Activated T-cell treated with anti-CD3 and anti-CD28 coated beads, Interleukin-2, amount 50 U/mL, for 24 hours (primary cell): ENCODE results near the gene STK38L.

Source experiments
- DNase-seq: peaks from one replicate; pipeline ENCODE4 v3.0.0-alpha.2; 2020
- H3K27ac Mint-ChIP-seq: 2 replicates; pipeline ENCODE4 v1.8.0; 2020; ENCODE audit warnings: mild to moderate bottlenecking, mixed read lengths
- H3K27me3 Mint-ChIP-seq: 2 replicates; pipeline ENCODE4 v1.8.0; 2020; ENCODE audit warnings: mixed read lengths
- H3K36me3 Mint-ChIP-seq: 2 replicates; pipeline ENCODE4 v1.8.0; 2020; ENCODE audit warnings: low read depth, mixed read lengths
- H3K4me1 Mint-ChIP-seq: 2 replicates; pipeline ENCODE4 v1.8.0; 2020; ENCODE audit warnings: low read depth, mixed read lengths
- H3K4me3 Mint-ChIP-seq: 2 replicates; pipeline ENCODE4 v1.8.0; 2020; ENCODE audit warnings: mild to moderate bottlenecking, moderate library complexity, mixed read lengths
- H3K9me3 Mint-ChIP-seq: 2 replicates; pipeline ENCODE4 v1.8.0; 2020; ENCODE audit warnings: mixed read lengths

Gene STK38L

GRCh38 chr12:27303139-27304111 lies 59.3 kb downstream of the STK38L start:
- DNase-seq: no peak
- H3K36me3 Mint-ChIP-seq: peaks cover 37% of the 10 kb centered on the region
- peaks cover 3% of the 10 kb centered on the region for H3K4me1 Mint-ChIP-seq
- H3K27ac Mint-ChIP-seq: no peak overlapping the region
- no peaks in the 10 kb centered on the region for H3K27me3 Mint-ChIP-seq
- no peaks in the 10 kb centered on the region for H3K9me3 Mint-ChIP-seq
- no peak overlapping the region for H3K4me3 Mint-ChIP-seq

GRCh38 chr12:27304856-27305255 lies 60.8 kb downstream of the STK38L start:
- Mint-ChIP-seq H3K27ac (no peak overlapping the region), H3K4me1 (peaks cover 3% of the 10 kb centered on the region), H3K4me3 (no peak overlapping the region), H3K27me3 (no peaks in the 10 kb centered on the region), H3K9me3 (no peaks in the 10 kb centered on the region), H3K36me3 (peaks cover 36% of the 10 kb centered on the region)
- no peak for DNase-seq

- H3K27me3 Mint-ChIP-seq: no peaks in the 10 kb centered on the region
- H3K27ac Mint-ChIP-seq: no peak overlapping the region
- H3K36me3 Mint-ChIP-seq: peaks cover 33% of the 10 kb centered on the region
- H3K9me3 Mint-ChIP-seq: no peaks in the 10 kb centered on the region
- DNase-seq: no peak
- no peak overlapping the region for H3K4me3 Mint-ChIP-seq
- peaks cover 3% of the 10 kb centered on the region for H3K4me1 Mint-ChIP-seq
These were observed 61.8 kb downstream of the STK38L start for GRCh38 chr12:27305673-27306456.

GRCh38 chr12:27309293-27309994 lies 65.4 kb downstream of the STK38L start:
- Mint-ChIP-seq H3K9me3 (no peaks in the 10 kb centered on the region), H3K27ac (no peak overlapping the region), H3K27me3 (no peaks in the 10 kb centered on the region), H3K36me3 (peaks cover 49% of the 10 kb centered on the region), H3K4me3 (no peak overlapping the region), H3K4me1 (peaks cover 3% of the 10 kb centered on the region)
- no peak for DNase-seq

- no peak for DNase-seq
- Mint-ChIP-seq H3K9me3 (no peaks in the 10 kb centered on the region), H3K27ac (no peak overlapping the region), H3K36me3 (peaks cover 54% of the 10 kb centered on the region), H3K27me3 (no peaks in the 10 kb centered on the region), H3K4me1 (peaks cover 3% of the 10 kb centered on the region), H3K4me3 (no peak overlapping the region)
These were observed 65.9 kb downstream of the STK38L start for GRCh38 chr12:27309995-27310315.

- no peak for DNase-seq
- Mint-ChIP-seq H3K27me3 (no peaks in the 10 kb centered on the region), H3K4me1 (no peaks in the 10 kb centered on the region), H3K27ac (no peak overlapping the region), H3K9me3 (no peaks in the 10 kb centered on the region), H3K4me3 (no peak overlapping the region), H3K36me3 (peaks cover 80% of the 10 kb centered on the region)
These were observed 72.9 kb downstream of the STK38L start for GRCh38 chr12:27316947-27317346.

- no peaks in the 10 kb centered on the region for H3K9me3 Mint-ChIP-seq
- peaks cover 75% of the 10 kb centered on the region for H3K36me3 Mint-ChIP-seq
These were observed 75.3 kb downstream of the STK38L start for GRCh38 chr12:27319409-27319808.

GRCh38 chr12:27319848-27320247 lies 75.8 kb downstream of the STK38L start:
- Mint-ChIP-seq H3K27ac (no peak overlapping the region), H3K9me3 (no peaks in the 10 kb centered on the region), H3K36me3 (peaks cover 71% of the 10 kb centered on the region), H3K4me1 (no peaks in the 10 kb centered on the region), H3K4me3 (no peak overlapping the region), H3K27me3 (no peaks in the 10 kb centered on the region)
- no peak for DNase-seq

More at GRCh38 chr12:27319409-27319808, 75.3 kb downstream of the STK38L start:
- no peaks in the 10 kb centered on the region for H3K27me3 Mint-ChIP-seq
- H3K4me1 Mint-ChIP-seq: no peaks in the 10 kb centered on the region
- no peak for DNase-seq
- no peak overlapping the region for H3K4me3 Mint-ChIP-seq
- H3K27ac Mint-ChIP-seq: no peak overlapping the region

GRCh38 chr12:27324530-27324929 lies 80.4 kb downstream of the STK38L start:
- Mint-ChIP-seq H3K4me1 (peaks cover 4% of the 10 kb centered on the region), H3K4me3 (no peak overlapping the region), H3K9me3 (no peaks in the 10 kb centered on the region), H3K36me3 (peaks cover 50% of the 10 kb centered on the region), H3K27me3 (no peaks in the 10 kb centered on the region), H3K27ac (no peak overlapping the region)
- no peak for DNase-seq

GRCh38 chr12:27330846-27331245 lies 86.8 kb downstream of the STK38L start:
- peak overlapping the region; percentile 82 for H3K4me3 Mint-ChIP-seq
- no peaks in the 10 kb centered on the region for H3K9me3 Mint-ChIP-seq
- peak overlapping the region; percentile 91 for H3K27ac Mint-ChIP-seq
- DNase-seq: no peak
- H3K4me1 Mint-ChIP-seq: peaks cover 43% of the 10 kb centered on the region
- H3K36me3 Mint-ChIP-seq: peaks cover 18% of the 10 kb centered on the region
- peaks cover 44% of the 10 kb centered on the region for H3K27me3 Mint-ChIP-seq

GRCh38 chr12:27331291-27331926 lies 87.3 kb downstream of the STK38L start:
- peaks cover 16% of the 10 kb centered on the region for H3K36me3 Mint-ChIP-seq
- H3K4me1 Mint-ChIP-seq: peaks cover 44% of the 10 kb centered on the region
- H3K4me3 Mint-ChIP-seq: peak overlapping the region; percentile 82
- H3K9me3 Mint-ChIP-seq: no peaks in the 10 kb centered on the region
- peak overlapping the region; percentile 91 for H3K27ac Mint-ChIP-seq
- DNase-seq: no peak
- peaks cover 50% of the 10 kb centered on the region for H3K27me3 Mint-ChIP-seq

- Mint-ChIP-seq H3K4me3 (peak overlapping the region; percentile 82), H3K27me3 (peaks cover 50% of the 10 kb centered on the region), H3K9me3 (no peaks in the 10 kb centered on the region), H3K36me3 (peaks cover 12% of the 10 kb centered on the region), H3K27ac (peak overlapping the region; percentile 91), H3K4me1 (peaks cover 44% of the 10 kb centered on the region)
- peak; percentile 32 for DNase-seq
These were observed 87.8 kb downstream of the STK38L start for GRCh38 chr12:27331927-27332324.

- peaks cover 44% of the 10 kb centered on the region for H3K4me1 Mint-ChIP-seq
These were observed 88.3 kb downstream of the STK38L start for GRCh38 chr12:27332407-27332713.

GRCh38 chr12:27332714-27333402 lies 88.8 kb downstream of the STK38L start, which contains the start of gene BMAL2:
BMAL2 (plus strand) TSS chr12:27332836; CDS start chr12:27333073, 237 bp downstream.
- H3K27me3 Mint-ChIP-seq: peaks cover 50% of the 10 kb centered on the region
- peaks cover 6% of the 10 kb centered on the region for H3K36me3 Mint-ChIP-seq
- H3K4me3 Mint-ChIP-seq: peak within 1 kb of the TSS; percentile 89
- peak; percentile 69 for DNase-seq
- no peaks in the 10 kb centered on the region for H3K9me3 Mint-ChIP-seq
- H3K27ac Mint-ChIP-seq: peak within 1 kb of the TSS; percentile 91
- peaks cover 44% of the 10 kb centered on the region for H3K4me1 Mint-ChIP-seq

More at GRCh38 chr12:27332407-27332713, 88.3 kb downstream of the STK38L start:
- H3K9me3 Mint-ChIP-seq: no peaks in the 10 kb centered on the region
- peak overlapping the region; percentile 91 for H3K27ac Mint-ChIP-seq
- H3K36me3 Mint-ChIP-seq: peaks cover 11% of the 10 kb centered on the region
- DNase-seq: no peak
- H3K27me3 Mint-ChIP-seq: peaks cover 50% of the 10 kb centered on the region
- H3K4me3 Mint-ChIP-seq: peak overlapping the region; percentile 82
